ENCODE measurements around the gene STRN.

Gene STRN

GRCh38 chr2:36824273-36824672 lies 142.1 kb downstream of the STRN start:
- Histone ChIP-seq H3K27ac (no peak overlapping the region), H3K4me3 (ENCODE audit: low read depth in 1 of 2, low read length in 1 of 2) (no peak overlapping the region)
- TF ChIP-seq, protein P1, sequence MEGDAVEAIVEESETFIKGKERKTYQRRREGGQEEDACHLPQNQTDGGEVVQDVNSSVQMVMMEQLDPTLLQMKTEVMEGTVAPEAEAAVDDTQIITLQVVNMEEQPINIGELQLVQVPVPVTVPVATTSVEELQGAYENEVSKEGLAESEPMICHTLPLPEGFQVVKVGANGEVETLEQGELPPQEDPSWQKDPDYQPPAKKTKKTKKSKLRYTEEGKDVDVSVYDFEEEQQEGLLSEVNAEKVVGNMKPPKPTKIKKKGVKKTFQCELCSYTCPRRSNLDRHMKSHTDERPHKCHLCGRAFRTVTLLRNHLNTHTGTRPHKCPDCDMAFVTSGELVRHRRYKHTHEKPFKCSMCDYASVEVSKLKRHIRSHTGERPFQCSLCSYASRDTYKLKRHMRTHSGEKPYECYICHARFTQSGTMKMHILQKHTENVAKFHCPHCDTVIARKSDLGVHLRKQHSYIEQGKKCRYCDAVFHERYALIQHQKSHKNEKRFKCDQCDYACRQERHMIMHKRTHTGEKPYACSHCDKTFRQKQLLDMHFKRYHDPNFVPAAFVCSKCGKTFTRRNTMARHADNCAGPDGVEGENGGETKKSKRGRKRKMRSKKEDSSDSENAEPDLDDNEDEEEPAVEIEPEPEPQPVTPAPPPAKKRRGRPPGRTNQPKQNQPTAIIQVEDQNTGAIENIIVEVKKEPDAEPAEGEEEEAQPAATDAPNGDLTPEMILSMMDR (IDR thresholded peaks at IDR 0.05), result no peak

DNA sequence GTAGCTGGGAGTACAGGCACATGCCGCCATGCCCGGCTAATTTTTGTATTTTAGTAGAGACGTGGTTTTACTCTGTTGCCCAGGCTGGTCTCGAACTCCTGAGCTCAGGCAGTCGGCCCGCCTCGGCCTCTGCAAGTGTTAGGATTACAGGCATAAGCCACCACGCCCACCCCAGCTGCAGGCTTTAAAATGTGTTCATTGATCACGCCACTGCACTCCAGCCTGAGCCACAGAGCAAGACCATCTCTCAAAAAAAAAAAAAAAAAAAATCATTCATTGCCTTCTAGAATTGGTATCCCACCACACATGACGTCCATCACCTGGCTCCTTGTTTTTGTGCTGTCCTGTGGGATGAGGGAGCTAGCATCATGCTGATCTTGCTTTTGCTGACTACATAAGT lies 142.5 kb downstream of the STRN start:
- H3K27me3 ChIP-seq, result peaks cover 2% of the 10 kb centered on the region
- H3K27ac ChIP-seq, result no peak overlapping the region
- H3K4me3 ChIP-seq (ENCODE audit: low read depth in 1 of 2, low read length in 1 of 2), result no peak overlapping the region
- H3K9me3 ChIP-seq, result no peaks in the 10 kb centered on the region
- TF ChIP-seq, protein P1 (IDR thresholded peaks at IDR 0.05), result no peak
- no peaks in the 10 kb centered on the region for H3K4me1 ChIP-seq (ENCODE audit: control insufficient read depth in 1 of 2, insufficient read depth in 1 of 2, low read depth in 1 of 2, low read length in 1 of 2)
- no peaks in the 10 kb centered on the region for H3K36me3 ChIP-seq

More at GRCh38 chr2:36824273-36824672, 142.1 kb downstream of the STRN start:
- H3K9me3 ChIP-seq, result no peaks in the 10 kb centered on the region
- H3K4me1 ChIP-seq (ENCODE audit: control insufficient read depth in 1 of 2, insufficient read depth in 1 of 2, low read depth in 1 of 2, low read length in 1 of 2), result no peaks in the 10 kb centered on the region
- no peaks in the 10 kb centered on the region for H3K36me3 ChIP-seq
- H3K27me3 ChIP-seq, result peaks cover 3% of the 10 kb centered on the region

DNA sequence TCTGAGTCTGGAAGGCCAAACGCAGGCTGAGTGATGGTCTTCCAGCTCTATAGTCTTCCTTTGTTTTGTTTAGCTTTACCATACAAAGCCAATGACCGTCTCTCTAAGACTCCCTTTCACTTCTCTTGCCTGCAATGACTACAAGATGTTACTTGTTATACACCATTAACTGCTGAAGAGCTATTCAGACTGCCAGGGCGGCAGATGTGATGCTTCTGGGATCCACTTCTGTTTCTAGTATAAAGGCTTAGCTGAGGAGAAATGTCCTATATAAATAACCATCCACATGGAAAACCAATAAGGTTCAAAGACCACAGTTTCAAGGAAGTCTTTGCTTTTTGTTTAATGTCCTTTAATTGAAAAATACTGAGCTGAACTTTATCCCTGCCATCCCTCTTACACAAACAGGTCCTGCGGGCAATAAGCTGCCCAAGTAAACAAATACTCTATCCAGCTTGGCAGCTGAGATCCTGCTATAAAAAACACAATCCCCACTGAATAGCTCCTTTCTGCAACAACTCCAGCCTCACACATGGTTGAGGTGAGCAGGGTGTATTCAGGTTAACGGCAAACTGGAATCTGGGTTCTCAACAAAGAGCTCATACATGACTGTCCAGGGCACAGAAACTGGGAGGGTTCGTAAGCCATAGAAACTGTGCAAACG lies 145.3 kb downstream of the STRN start:
- Histone ChIP-seq H3K27ac (no peak overlapping the region), H3K36me3 (no peaks in the 10 kb centered on the region), H3K4me3 (ENCODE audit: low read depth in 1 of 2, low read length in 1 of 2) (no peak overlapping the region), H3K27me3 (no peaks in the 10 kb centered on the region), H3K4me1 (ENCODE audit: control insufficient read depth in 1 of 2, insufficient read depth in 1 of 2, low read depth in 1 of 2, low read length in 1 of 2) (no peaks in the 10 kb centered on the region), H3K9me3 (no peaks in the 10 kb centered on the region)
- TF ChIP-seq, protein P1 (IDR thresholded peaks at IDR 0.05), result no peak

DNA sequence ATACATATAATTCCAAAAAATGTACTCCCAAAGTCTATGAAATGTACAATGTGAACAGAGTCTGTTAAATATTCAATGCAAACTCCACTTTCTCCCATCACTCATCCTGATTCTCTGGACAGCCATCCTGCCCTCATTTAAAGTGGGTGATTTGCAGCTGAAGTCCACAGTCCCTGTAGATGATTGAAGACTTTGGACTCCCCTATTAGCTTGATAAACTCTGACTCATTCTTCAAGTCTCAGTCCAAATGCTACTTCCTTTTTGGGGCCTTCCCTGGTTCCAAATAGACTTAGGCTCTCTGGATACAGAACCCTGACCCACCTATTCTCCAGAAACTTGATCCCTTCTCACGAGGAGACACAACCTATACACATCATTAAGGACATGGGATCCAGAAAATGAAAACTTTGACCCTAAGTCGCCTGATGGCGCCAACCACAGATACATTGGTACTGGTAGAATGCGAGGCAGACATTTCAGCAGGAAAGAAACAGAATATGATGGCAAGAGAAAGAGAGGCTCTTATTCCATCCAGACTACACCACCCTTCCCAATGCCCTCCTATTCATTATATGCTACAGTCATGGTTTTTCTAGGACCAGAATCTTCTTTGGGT lies 147.1 kb downstream of the STRN start:
- Histone ChIP-seq H3K36me3 (no peaks in the 10 kb centered on the region), H3K27me3 (no peaks in the 10 kb centered on the region), H3K4me3 (ENCODE audit: low read depth in 1 of 2, low read length in 1 of 2) (no peak overlapping the region), H3K9me3 (no peaks in the 10 kb centered on the region), H3K27ac (no peak overlapping the region), H3K4me1 (ENCODE audit: control insufficient read depth in 1 of 2, insufficient read depth in 1 of 2, low read depth in 1 of 2, low read length in 1 of 2) (no peaks in the 10 kb centered on the region)
- TF ChIP-seq, protein P1 (IDR thresholded peaks at IDR 0.05), result no peak

- Histone ChIP-seq H3K4me3 (ENCODE audit: low read depth in 1 of 2, low read length in 1 of 2) (no peak overlapping the region), H3K9me3 (no peaks in the 10 kb centered on the region), H3K27me3 (no peaks in the 10 kb centered on the region), H3K4me1 (ENCODE audit: control insufficient read depth in 1 of 2, insufficient read depth in 1 of 2, low read depth in 1 of 2, low read length in 1 of 2) (no peaks in the 10 kb centered on the region), H3K36me3 (no peaks in the 10 kb centered on the region), H3K27ac (no peak overlapping the region)
- TF ChIP-seq, protein P1 (IDR thresholded peaks at IDR 0.05), result no peak
Measured at GRCh38 chr2:36818542-36818941, 147.8 kb downstream of the STRN start.

Measured in neutrophil (primary cell).